ENCODE data around the gene CEP164. TPM values are rescaled to one million over a fixed set of nuclear protein-coding genes. Genes with fewer than 3 reads are reported as not detected.

CEP164 gene
- polyA plus RNA-seq, 1 donor from 2014 or later = 27.4 TPM

DNA sequence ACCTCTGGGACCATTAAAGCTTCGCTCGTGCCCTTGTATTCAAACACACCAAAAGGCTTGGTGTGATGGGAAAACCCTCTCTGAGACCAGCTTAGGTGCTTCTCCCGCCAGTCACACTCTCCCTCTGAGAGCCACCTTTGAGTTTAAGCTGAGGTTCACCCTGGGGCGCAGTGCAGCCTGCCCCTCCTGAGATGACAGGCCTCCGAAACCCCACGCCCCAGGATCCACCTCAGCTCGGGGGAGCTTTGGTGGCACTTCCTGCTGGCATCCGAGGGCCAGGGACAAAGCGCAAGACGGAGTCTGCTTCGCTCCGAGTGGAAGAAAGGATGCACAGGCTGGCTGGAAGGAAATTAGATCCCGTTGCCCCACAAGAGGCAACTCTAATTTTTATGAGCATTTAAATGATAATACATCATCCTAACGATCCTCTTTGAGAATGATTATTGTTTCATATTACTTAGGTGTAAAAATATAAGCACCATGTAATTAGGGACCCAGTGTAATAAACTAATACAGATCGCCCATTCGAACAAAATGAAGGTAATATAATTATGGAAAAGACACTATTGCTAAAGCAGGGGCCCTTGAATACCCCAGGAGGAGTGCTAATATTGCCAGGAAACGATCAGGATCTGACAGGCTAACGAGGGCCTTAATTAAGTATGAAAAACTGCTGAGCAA, 134.7 kb downstream of the CEP164 start:
- Histone ChIP-seq H4K20me1 (ENCODE audit: insufficient read depth) (no peaks in the 10 kb centered on the region), H3K4me2 (ENCODE audit: low read length) (no peak overlapping the region), H2AFZ (ENCODE audit: low read depth, low read length) (no peak overlapping the region), H3K4me3 (ENCODE audit: low read length) (no peak overlapping the region), H3K9me2 (ENCODE audit: insufficient read depth, low read length) (no peaks in the 10 kb centered on the region), H3K36me3 (ENCODE audit: insufficient read depth, low read length) (no peaks in the 10 kb centered on the region), H3K9ac (ENCODE audit: low read length) (no peak overlapping the region), H3K79me2 (replicated peaks; ENCODE audit: insufficient read depth, low read length) (no peaks in the 10 kb centered on the region), H3K27ac (ENCODE audit: low read length) (no peak overlapping the region), H3K9me3 (ENCODE audit: low read length) (no peaks in the 10 kb centered on the region), H3K27me3 (ENCODE audit: insufficient read depth, low read depth, low read length) (no peaks in the 10 kb centered on the region), H3F3A (ENCODE audit: insufficient read depth, low read length, poor library complexity, severe bottlenecking) (no peaks in the 10 kb centered on the region)
- no peak for TF ChIP-seq EP300 (conservative IDR thresholded peaks at IDR 0.05; ENCODE audit: poor library complexity, severe bottlenecking)
- TF ChIP-seq RAD21 (conservative IDR thresholded peaks at IDR 0.05) = no peak
- TF ChIP-seq, protein P1, sequence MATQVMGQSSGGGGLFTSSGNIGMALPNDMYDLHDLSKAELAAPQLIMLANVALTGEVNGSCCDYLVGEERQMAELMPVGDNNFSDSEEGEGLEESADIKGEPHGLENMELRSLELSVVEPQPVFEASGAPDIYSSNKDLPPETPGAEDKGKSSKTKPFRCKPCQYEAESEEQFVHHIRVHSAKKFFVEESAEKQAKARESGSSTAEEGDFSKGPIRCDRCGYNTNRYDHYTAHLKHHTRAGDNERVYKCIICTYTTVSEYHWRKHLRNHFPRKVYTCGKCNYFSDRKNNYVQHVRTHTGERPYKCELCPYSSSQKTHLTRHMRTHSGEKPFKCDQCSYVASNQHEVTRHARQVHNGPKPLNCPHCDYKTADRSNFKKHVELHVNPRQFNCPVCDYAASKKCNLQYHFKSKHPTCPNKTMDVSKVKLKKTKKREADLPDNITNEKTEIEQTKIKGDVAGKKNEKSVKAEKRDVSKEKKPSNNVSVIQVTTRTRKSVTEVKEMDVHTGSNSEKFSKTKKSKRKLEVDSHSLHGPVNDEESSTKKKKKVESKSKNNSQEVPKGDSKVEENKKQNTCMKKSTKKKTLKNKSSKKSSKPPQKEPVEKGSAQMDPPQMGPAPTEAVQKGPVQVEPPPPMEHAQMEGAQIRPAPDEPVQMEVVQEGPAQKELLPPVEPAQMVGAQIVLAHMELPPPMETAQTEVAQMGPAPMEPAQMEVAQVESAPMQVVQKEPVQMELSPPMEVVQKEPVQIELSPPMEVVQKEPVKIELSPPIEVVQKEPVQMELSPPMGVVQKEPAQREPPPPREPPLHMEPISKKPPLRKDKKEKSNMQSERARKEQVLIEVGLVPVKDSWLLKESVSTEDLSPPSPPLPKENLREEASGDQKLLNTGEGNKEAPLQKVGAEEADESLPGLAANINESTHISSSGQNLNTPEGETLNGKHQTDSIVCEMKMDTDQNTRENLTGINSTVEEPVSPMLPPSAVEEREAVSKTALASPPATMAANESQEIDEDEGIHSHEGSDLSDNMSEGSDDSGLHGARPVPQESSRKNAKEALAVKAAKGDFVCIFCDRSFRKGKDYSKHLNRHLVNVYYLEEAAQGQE (IDR thresholded peaks at IDR 0.05; ENCODE audit: borderline replicate concordance) = no peak
- TF ChIP-seq, protein P2, sequence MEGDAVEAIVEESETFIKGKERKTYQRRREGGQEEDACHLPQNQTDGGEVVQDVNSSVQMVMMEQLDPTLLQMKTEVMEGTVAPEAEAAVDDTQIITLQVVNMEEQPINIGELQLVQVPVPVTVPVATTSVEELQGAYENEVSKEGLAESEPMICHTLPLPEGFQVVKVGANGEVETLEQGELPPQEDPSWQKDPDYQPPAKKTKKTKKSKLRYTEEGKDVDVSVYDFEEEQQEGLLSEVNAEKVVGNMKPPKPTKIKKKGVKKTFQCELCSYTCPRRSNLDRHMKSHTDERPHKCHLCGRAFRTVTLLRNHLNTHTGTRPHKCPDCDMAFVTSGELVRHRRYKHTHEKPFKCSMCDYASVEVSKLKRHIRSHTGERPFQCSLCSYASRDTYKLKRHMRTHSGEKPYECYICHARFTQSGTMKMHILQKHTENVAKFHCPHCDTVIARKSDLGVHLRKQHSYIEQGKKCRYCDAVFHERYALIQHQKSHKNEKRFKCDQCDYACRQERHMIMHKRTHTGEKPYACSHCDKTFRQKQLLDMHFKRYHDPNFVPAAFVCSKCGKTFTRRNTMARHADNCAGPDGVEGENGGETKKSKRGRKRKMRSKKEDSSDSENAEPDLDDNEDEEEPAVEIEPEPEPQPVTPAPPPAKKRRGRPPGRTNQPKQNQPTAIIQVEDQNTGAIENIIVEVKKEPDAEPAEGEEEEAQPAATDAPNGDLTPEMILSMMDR (IDR thresholded peaks at IDR 0.05; ENCODE audit: poor library complexity, severe bottlenecking) = no peak
- TF ChIP-seq TAF1 (IDR thresholded peaks at IDR 0.05; ENCODE audit: low read depth) = no peak
- no peak for TF ChIP-seq MXI1 (conservative IDR thresholded peaks at IDR 0.05; ENCODE audit: poor library complexity, severe bottlenecking)
- TF ChIP-seq EZH2 (IDR thresholded peaks at IDR 0.05; ENCODE audit: borderline replicate concordance, insufficient read depth, low read length, poor library complexity, severe bottlenecking) = no peak
- no peak for TF ChIP-seq POLR2AphosphoS5 (IDR thresholded peaks at IDR 0.05)
- no peak for TF ChIP-seq SMC3 (conservative IDR thresholded peaks at IDR 0.05; ENCODE audit: poor library complexity)

DNA sequence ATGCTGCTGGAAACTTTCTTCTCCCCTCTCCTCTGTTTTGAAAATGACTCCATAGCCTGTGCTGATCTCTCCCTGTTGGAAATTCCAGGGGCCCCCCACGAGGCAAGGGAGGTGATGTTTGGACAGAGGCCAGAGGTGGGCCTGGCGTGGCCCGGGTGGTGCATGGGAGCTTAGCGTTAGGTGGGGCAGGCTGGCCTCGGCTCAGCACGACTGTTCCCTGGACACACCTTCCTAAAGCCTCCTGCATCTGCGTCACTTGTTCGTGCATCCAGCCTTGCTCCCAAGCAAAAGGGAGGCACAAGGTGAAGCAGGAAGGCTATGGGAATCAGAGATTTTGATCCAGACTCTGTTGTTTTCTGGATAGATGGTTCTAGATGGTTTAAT, 135.2 kb downstream of the CEP164 start:
- H3K27me3 ChIP-seq (ENCODE audit: insufficient read depth, low read depth, low read length) = no peaks in the 10 kb centered on the region
- H3K4me3 ChIP-seq (ENCODE audit: low read length) = no peak overlapping the region
- TF ChIP-seq EZH2 (IDR thresholded peaks at IDR 0.05; ENCODE audit: borderline replicate concordance, insufficient read depth, low read length, poor library complexity, severe bottlenecking) = no peak
- H3K79me2 ChIP-seq (replicated peaks; ENCODE audit: insufficient read depth, low read length) = no peaks in the 10 kb centered on the region
- H3K9ac ChIP-seq (ENCODE audit: low read length) = no peak overlapping the region
- H3K36me3 ChIP-seq (ENCODE audit: insufficient read depth, low read length) = no peaks in the 10 kb centered on the region
- H3K4me2 ChIP-seq (ENCODE audit: low read length) = no peak overlapping the region
- H3K27ac ChIP-seq (ENCODE audit: low read length) = no peak overlapping the region
- H4K20me1 ChIP-seq (ENCODE audit: insufficient read depth) = no peaks in the 10 kb centered on the region
- no peak overlapping the region for H2AFZ ChIP-seq (ENCODE audit: low read depth, low read length)
- H3K9me2 ChIP-seq (ENCODE audit: insufficient read depth, low read length) = no peaks in the 10 kb centered on the region
- H3K9me3 ChIP-seq (ENCODE audit: low read length) = no peaks in the 10 kb centered on the region
- no peaks in the 10 kb centered on the region for H3F3A ChIP-seq (ENCODE audit: insufficient read depth, low read length, poor library complexity, severe bottlenecking)

Other genes starting within 250 kb of the CEP164 start
- gene SIK3, start 229.4 kb upstream of the CEP164 start, polyA plus RNA-seq = 10.7 and 11.2 TPM in 2 replicates
- gene PAFAH1B2, start 183.6 kb upstream of the CEP164 start, polyA plus RNA-seq = 85.9 and 87.2 TPM in 2 replicates
- gene SIDT2, start 149.1 kb upstream of the CEP164 start, polyA plus RNA-seq = 11.1 and 11.8 TPM in 2 replicates
- 15.7 and 22.9 TPM in 2 replicates for gene TAGLN, start 128.5 kb upstream of the CEP164 start, polyA plus RNA-seq
- gene PCSK7, start 95.8 kb upstream of the CEP164 start, polyA plus RNA-seq = 44.4 and 61.4 TPM in 2 replicates
- 6.7 and 7.6 TPM in 2 replicates for gene RNF214, start 95.2 kb upstream of the CEP164 start, polyA plus RNA-seq
- gene BACE1-AS, start 36.5 kb upstream of the CEP164 start, polyA plus RNA-seq = 3.8 and 5.0 TPM in 2 replicates
- gene BACE1, start 11.6 kb upstream of the CEP164 start, polyA plus RNA-seq = 20.6 and 21.0 TPM in 2 replicates